Measurements from ENCODE around the gene COASY. TPM values are rescaled to one million over a fixed set of nuclear protein-coding genes. Genes with fewer than 3 reads are reported as not detected.

Gene COASY
- total RNA-seq, 2 donors from 2014 or later: 52.6 to 80.5 TPM

GRCh38 chr17:42518755-42519545, 43.0 kb upstream of the COASY start:
- intact Hi-C loops (cut with DNase I): loop anchor here (2.0 to 5.0 kb wide), 3 partner anchors 96 to 207 kb away; partner anchors contain the start of gene CAVIN1
- DNase-seq (ENCODE audit: low spot score): no peak
- TF ChIP-seq POLR2AphosphoS5 (IDR thresholded peaks at IDR 0.05) (no peak), POLR2A (IDR thresholded peaks at IDR 0.05) (no peak), CTCF (IDR thresholded peaks at IDR 0.05) (no peak)

GRCh38 chr17:42519546-42520491, 42.1 kb upstream of the COASY start:
- H3K27ac ChIP-seq: peak overlapping the region; percentile 87 to 93
- no peaks in the 10 kb centered on the region for H3K27me3 ChIP-seq (replicated peaks; ENCODE audit: insufficient read depth)
- intact Hi-C loops (cut with DNase I): loop anchor here (2.0 to 5.0 kb wide), 4 partner anchors 61 to 208 kb away; partner anchors contain the start of genes ATP6V0A1 and CAVIN1
- DNase-seq (ENCODE audit: low spot score): peak; percentile 81
- no peak overlapping the region for H3K4me3 ChIP-seq
- H3K4me1 ChIP-seq (replicated peaks): peaks cover 8% of the 10 kb centered on the region
- H3K9me3 ChIP-seq: no peaks in the 10 kb centered on the region
- WGBS: 28% methylated on average over 12 of the region's 12 CpGs
- H3K36me3 ChIP-seq: no peaks in the 10 kb centered on the region
- peak in 1 of 4 experiments; percentile 5 for TF ChIP-seq CTCF (IDR thresholded peaks at IDR 0.05)
- TF ChIP-seq POLR2AphosphoS5 (IDR thresholded peaks at IDR 0.05): peak; percentile 84
- no peak for TF ChIP-seq POLR2A (IDR thresholded peaks at IDR 0.05)

More at GRCh38 chr17:42518755-42519545, 43.0 kb upstream of the COASY start:
- H3K27ac ChIP-seq: peak overlapping the region; percentile 87 to 93
- H3K4me1 ChIP-seq (replicated peaks): peaks cover 8% of the 10 kb centered on the region
- H3K4me3 ChIP-seq: no peak overlapping the region
- H3K36me3 ChIP-seq: no peaks in the 10 kb centered on the region
- no peaks in the 10 kb centered on the region for H3K9me3 ChIP-seq
- WGBS: 29% methylated on average over 6 of the region's 6 CpGs
- H3K27me3 ChIP-seq (replicated peaks; ENCODE audit: insufficient read depth): no peaks in the 10 kb centered on the region

- TF ChIP-seq POLR2A (IDR thresholded peaks at IDR 0.05) (no peak), POLR2AphosphoS5 (IDR thresholded peaks at IDR 0.05) (no peak), CTCF (IDR thresholded peaks at IDR 0.05) (no peak)
- Histone ChIP-seq H3K27ac (peak overlapping the region; percentile 87 to 93), H3K9me3 (no peaks in the 10 kb centered on the region), H3K4me1 (replicated peaks) (peaks cover 8% of the 10 kb centered on the region), H3K4me3 (no peak overlapping the region), H3K36me3 (no peaks in the 10 kb centered on the region), H3K27me3 (replicated peaks; ENCODE audit: insufficient read depth) (no peaks in the 10 kb centered on the region)
- intact Hi-C loops (cut with DNase I): loop anchor here (2.0 kb wide), 1 partner anchor 62 kb away; the partner anchor contains the start of gene ATP6V0A1
- no peak for DNase-seq (ENCODE audit: low spot score)
- 40% methylated on average over 9 of the region's 9 CpGs for WGBS
Measured at GRCh38 chr17:42520540-42520951, 41.4 kb upstream of the COASY start.

- Histone ChIP-seq H3K4me3 (no peak overlapping the region), H3K4me1 (replicated peaks) (peaks cover 8% of the 10 kb centered on the region), H3K36me3 (no peaks in the 10 kb centered on the region), H3K9me3 (no peaks in the 10 kb centered on the region), H3K27ac (peak overlapping the region; percentile 87 to 93), H3K27me3 (replicated peaks; ENCODE audit: insufficient read depth) (no peaks in the 10 kb centered on the region)
- intact Hi-C loops (cut with DNase I): loop anchor here (2.0 kb wide), 1 partner anchor 62 kb away; the partner anchor contains the start of gene ATP6V0A1
- WGBS: 68% methylated on average over 8 of the region's 8 CpGs
- no peak for DNase-seq (ENCODE audit: low spot score)
- TF ChIP-seq CTCF (IDR thresholded peaks at IDR 0.05) (no peak), POLR2A (IDR thresholded peaks at IDR 0.05) (no peak), POLR2AphosphoS5 (IDR thresholded peaks at IDR 0.05) (no peak)
Measured at GRCh38 chr17:42521036-42521435, 40.9 kb upstream of the COASY start.

All from prostate gland (tissue), 2 donors.